HCEC 1CT (cell line): Measurements from ENCODE around the gene ARRDC3.
"Not testable (repeated sequence)": the region's sequence is repeated elsewhere in the genome, so short reads cannot be mapped to it uniquely, and the experiment has no call there.

Experiments used
- DNase-seq: peaks from one replicate; pipeline ENCODE4 v3.0.0-alpha.2; 2017

The ARRDC3 gene

GRCh38 chr5:91357012-91357634 lies 26.0 kb downstream of the ARRDC3 start:
- DNase-seq, result no peak

GRCh38 chr5:91354867-91355266 lies 28.2 kb downstream of the ARRDC3 start:
- DNase-seq, result not testable (repeated sequence)

GRCh38 chr5:91352831-91353695 lies 30.1 kb downstream of the ARRDC3 start:
- DNase-seq, result no peak

- DNase-seq, result no peak
Observed at GRCh38 chr5:91345461-91345860, 37.7 kb downstream of the ARRDC3 start.

GRCh38 chr5:91344661-91345200 lies 38.4 kb downstream of the ARRDC3 start:
- DNase-seq, result not testable (repeated sequence)

- no peak for DNase-seq
Observed at GRCh38 chr5:91343916-91344315, 39.2 kb downstream of the ARRDC3 start.

- DNase-seq, result not testable (repeated sequence)
Observed at GRCh38 chr5:91342931-91343330, 40.2 kb downstream of the ARRDC3 start.

GRCh38 chr5:91341154-91341553 lies 42.0 kb downstream of the ARRDC3 start:
- DNase-seq, result no peak

- DNase-seq, result no peak
Observed at GRCh38 chr5:91340532-91340931, 42.6 kb downstream of the ARRDC3 start.

- DNase-seq, result no peak
Observed at GRCh38 chr5:91339063-91339705, 43.9 kb downstream of the ARRDC3 start.

- DNase-seq, result peak; percentile 82
Observed at GRCh38 chr5:91332267-91333045, 50.7 kb downstream of the ARRDC3 start.

GRCh38 chr5:91331705-91332104 lies 51.4 kb downstream of the ARRDC3 start:
- no peak for DNase-seq

- DNase-seq, result no peak
Observed at GRCh38 chr5:91329283-91329682, 53.8 kb downstream of the ARRDC3 start.

- no peak for DNase-seq
Observed at GRCh38 chr5:91328743-91329142, 54.4 kb downstream of the ARRDC3 start.

GRCh38 chr5:91322981-91323380 lies 60.1 kb downstream of the ARRDC3 start:
- DNase-seq, result not testable (repeated sequence)

- no peak for DNase-seq
Observed at GRCh38 chr5:91319667-91320066, 63.5 kb downstream of the ARRDC3 start.

- DNase-seq, result no peak
Observed at GRCh38 chr5:91318724-91319123, 64.4 kb downstream of the ARRDC3 start.
